ENCODE measurements around the gene GZMM.

The GZMM gene

GRCh38 chr19:536031-536880 lies 7.6 kb upstream of the GZMM start:
- DNase-seq = no peak

- DNase-seq = no peak
Observed at GRCh38 chr19:536881-537404, 6.9 kb upstream of the GZMM start.

GRCh38 chr19:538641-539428 lies 5.0 kb upstream of the GZMM start:
- no peak for DNase-seq

- no peak for DNase-seq
Observed at GRCh38 chr19:539429-540030, 4.3 kb upstream of the GZMM start.

GRCh38 chr19:540867-541637 lies 2.8 kb upstream of the GZMM start:
- DNase-seq = no peak

- DNase-seq = no peak
Observed at GRCh38 chr19:541699-542098, 2.2 kb upstream of the GZMM start.

- DNase-seq = no peak
Observed at GRCh38 chr19:542173-542866, 1.5 kb upstream of the GZMM start.

GRCh38 chr19:547117-547516 lies 3.3 kb downstream of the GZMM start:
- DNase-seq = no peak

GRCh38 chr19:547836-548720 lies 4.2 kb downstream of the GZMM start:
- no peak for DNase-seq

- DNase-seq = no peak
Observed at GRCh38 chr19:548886-549830, 5.3 kb downstream of the GZMM start.

GRCh38 chr19:554817-555216 lies 11.0 kb downstream of the GZMM start:
- DNase-seq = no peak

- DNase-seq = no peak
Observed at GRCh38 chr19:555474-555808, 11.6 kb downstream of the GZMM start.

- no peak for DNase-seq
Observed at GRCh38 chr19:556611-557382, 12.9 kb downstream of the GZMM start.

GRCh38 chr19:558770-559439 lies 15.1 kb downstream of the GZMM start:
- no peak for DNase-seq

GRCh38 chr19:560121-560520 lies 16.3 kb downstream of the GZMM start:
- DNase-seq = no peak

- no peak for DNase-seq
Observed at GRCh38 chr19:566403-566802, 22.6 kb downstream of the GZMM start.

- DNase-seq = no peak
Observed at GRCh38 chr19:566844-567243, 23.0 kb downstream of the GZMM start.

GRCh38 chr19:567296-567900 lies 23.5 kb downstream of the GZMM start:
- DNase-seq = no peak
